Activated T-cell treated with anti-CD3 and anti-CD28 coated beads, Interleukin-2, amount 50 U/mL, for 24 hours (primary cell): ENCODE results near the gene GFOD1.

Source experiments
- DNase-seq: peaks from one replicate; pipeline ENCODE4 v3.0.0-alpha.2; 2020
- H3K27ac Mint-ChIP-seq: 2 replicates; pipeline ENCODE4 v1.8.0; 2020; ENCODE audit warnings: mild to moderate bottlenecking, mixed read lengths
- H3K27me3 Mint-ChIP-seq: 2 replicates; pipeline ENCODE4 v1.8.0; 2020; ENCODE audit warnings: mixed read lengths
- H3K36me3 Mint-ChIP-seq: 2 replicates; pipeline ENCODE4 v1.8.0; 2020; ENCODE audit warnings: low read depth, mixed read lengths
- H3K4me1 Mint-ChIP-seq: 2 replicates; pipeline ENCODE4 v1.8.0; 2020; ENCODE audit warnings: low read depth, mixed read lengths
- H3K4me3 Mint-ChIP-seq: 2 replicates; pipeline ENCODE4 v1.8.0; 2020; ENCODE audit warnings: mild to moderate bottlenecking, moderate library complexity, mixed read lengths
- H3K9me3 Mint-ChIP-seq: 2 replicates; pipeline ENCODE4 v1.8.0; 2020; ENCODE audit warnings: mixed read lengths

GFOD1 gene

GRCh38 chr6:13496513-13497190 lies 9.3 kb upstream of the GFOD1 start:
- Mint-ChIP-seq H3K4me1 (peaks cover 8% of the 10 kb centered on the region), H3K4me3 (no peak overlapping the region), H3K36me3 (no peaks in the 10 kb centered on the region), H3K9me3 (no peaks in the 10 kb centered on the region), H3K27ac (no peak overlapping the region), H3K27me3 (no peaks in the 10 kb centered on the region)
- DNase-seq = no peak

- Mint-ChIP-seq H3K27ac (no peak overlapping the region), H3K4me1 (peaks cover 8% of the 10 kb centered on the region), H3K27me3 (no peaks in the 10 kb centered on the region), H3K36me3 (no peaks in the 10 kb centered on the region), H3K4me3 (no peak overlapping the region), H3K9me3 (no peaks in the 10 kb centered on the region)
- no peak for DNase-seq
Observed at GRCh38 chr6:13495818-13496217, 8.4 kb upstream of the GFOD1 start.

GRCh38 chr6:13495112-13495776 lies 7.8 kb upstream of the GFOD1 start:
- Mint-ChIP-seq H3K36me3 (no peaks in the 10 kb centered on the region), H3K9me3 (no peaks in the 10 kb centered on the region), H3K4me1 (peaks cover 5% of the 10 kb centered on the region), H3K27ac (no peak overlapping the region), H3K4me3 (no peak overlapping the region), H3K27me3 (no peaks in the 10 kb centered on the region)
- DNase-seq = no peak

- Mint-ChIP-seq H3K4me1 (no peaks in the 10 kb centered on the region), H3K36me3 (no peaks in the 10 kb centered on the region), H3K27me3 (no peaks in the 10 kb centered on the region)
Observed at GRCh38 chr6:13494137-13494536, 6.7 kb upstream of the GFOD1 start.

GRCh38 chr6:13493147-13493546 lies 5.7 kb upstream of the GFOD1 start:
- Mint-ChIP-seq H3K4me1 (peaks cover 4% of the 10 kb centered on the region), H3K4me3 (no peak overlapping the region), H3K36me3 (no peaks in the 10 kb centered on the region), H3K27me3 (peaks cover 6% of the 10 kb centered on the region), H3K27ac (no peak overlapping the region), H3K9me3 (no peaks in the 10 kb centered on the region)
- DNase-seq = no peak

More at GRCh38 chr6:13494137-13494536, 6.7 kb upstream of the GFOD1 start:
- Mint-ChIP-seq H3K27ac (no peak overlapping the region), H3K4me3 (no peak overlapping the region), H3K9me3 (no peaks in the 10 kb centered on the region)
- DNase-seq = no peak

- Mint-ChIP-seq H3K27ac (no peak overlapping the region), H3K9me3 (no peaks in the 10 kb centered on the region)
Observed at GRCh38 chr6:13492357-13492756, 5.0 kb upstream of the GFOD1 start.

GRCh38 chr6:13491538-13491937 lies 4.1 kb upstream of the GFOD1 start:
- H3K4me1 Mint-ChIP-seq = peaks cover 12% of the 10 kb centered on the region
- DNase-seq = no peak
- no peaks in the 10 kb centered on the region for H3K9me3 Mint-ChIP-seq
- peaks cover 2% of the 10 kb centered on the region for H3K36me3 Mint-ChIP-seq
- H3K27me3 Mint-ChIP-seq = peaks cover 6% of the 10 kb centered on the region
- H3K27ac Mint-ChIP-seq = no peak overlapping the region
- no peak overlapping the region for H3K4me3 Mint-ChIP-seq

More at GRCh38 chr6:13492357-13492756, 5.0 kb upstream of the GFOD1 start:
- Mint-ChIP-seq H3K4me3 (no peak overlapping the region), H3K4me1 (peaks cover 9% of the 10 kb centered on the region), H3K36me3 (no peaks in the 10 kb centered on the region), H3K27me3 (peaks cover 6% of the 10 kb centered on the region)
- no peak for DNase-seq

GRCh38 chr6:13490402-13490801 lies 3.0 kb upstream of the GFOD1 start:
- Mint-ChIP-seq H3K27ac (no peak overlapping the region), H3K4me3 (no peak overlapping the region), H3K4me1 (peaks cover 21% of the 10 kb centered on the region), H3K9me3 (no peaks in the 10 kb centered on the region), H3K27me3 (peaks cover 6% of the 10 kb centered on the region), H3K36me3 (peaks cover 8% of the 10 kb centered on the region)
- DNase-seq = no peak

GRCh38 chr6:13488896-13489237 lies 1.5 kb upstream of the GFOD1 start:
- H3K27ac Mint-ChIP-seq = no peak overlapping the region
- DNase-seq = no peak
- H3K36me3 Mint-ChIP-seq = peaks cover 8% of the 10 kb centered on the region
- H3K4me3 Mint-ChIP-seq = no peak overlapping the region
- H3K27me3 Mint-ChIP-seq = peaks cover 6% of the 10 kb centered on the region
- no peaks in the 10 kb centered on the region for H3K9me3 Mint-ChIP-seq
- peaks cover 36% of the 10 kb centered on the region for H3K4me1 Mint-ChIP-seq

- Mint-ChIP-seq H3K36me3 (peaks cover 12% of the 10 kb centered on the region), H3K27me3 (peaks cover 6% of the 10 kb centered on the region), H3K9me3 (no peaks in the 10 kb centered on the region), H3K4me1 (peaks cover 42% of the 10 kb centered on the region), H3K27ac (no peak overlapping the region), H3K4me3 (peak overlapping the region; percentile 70)
- peak; percentile 48 for DNase-seq
Observed at GRCh38 chr6:13488015-13488895, 855 bp upstream of the GFOD1 start.

GRCh38 chr6:13486679-13487121 lies 700 bp downstream of the GFOD1 start:
- peak; percentile 81 for DNase-seq
- Mint-ChIP-seq H3K27me3 (peaks cover 6% of the 10 kb centered on the region), H3K27ac (peak overlapping the region; percentile 87), H3K4me3 (peak overlapping the region; percentile 86), H3K9me3 (no peaks in the 10 kb centered on the region), H3K4me1 (peaks cover 45% of the 10 kb centered on the region), H3K36me3 (peaks cover 13% of the 10 kb centered on the region)

- Mint-ChIP-seq H3K4me3 (peak overlapping the region; percentile 86), H3K27me3 (peaks cover 6% of the 10 kb centered on the region), H3K27ac (peak overlapping the region; percentile 87), H3K36me3 (peaks cover 19% of the 10 kb centered on the region), H3K9me3 (no peaks in the 10 kb centered on the region), H3K4me1 (peaks cover 50% of the 10 kb centered on the region)
- DNase-seq = peak; percentile 64
Observed at GRCh38 chr6:13485923-13486562, 1.4 kb downstream of the GFOD1 start.

- Mint-ChIP-seq H3K4me1 (peaks cover 53% of the 10 kb centered on the region), H3K27ac (peak overlapping the region; percentile 87), H3K36me3 (peaks cover 25% of the 10 kb centered on the region), H3K4me3 (peak overlapping the region; percentile 86), H3K9me3 (no peaks in the 10 kb centered on the region), H3K27me3 (peaks cover 6% of the 10 kb centered on the region)
- DNase-seq = no peak
Observed at GRCh38 chr6:13485303-13485702, 2.1 kb downstream of the GFOD1 start.

GRCh38 chr6:13484827-13485226 lies 2.6 kb downstream of the GFOD1 start:
- H3K4me1 Mint-ChIP-seq = peaks cover 57% of the 10 kb centered on the region
- peaks cover 29% of the 10 kb centered on the region for H3K36me3 Mint-ChIP-seq
- peak overlapping the region; percentile 86 for H3K4me3 Mint-ChIP-seq
- peaks cover 6% of the 10 kb centered on the region for H3K27me3 Mint-ChIP-seq
- no peaks in the 10 kb centered on the region for H3K9me3 Mint-ChIP-seq
- no peak for DNase-seq
- H3K27ac Mint-ChIP-seq = no peak overlapping the region
